Liver (tissue), 9 donors: ENCODE data around the gene TUBGCP6. TPM values are rescaled to one million over a fixed set of nuclear protein-coding genes. Genes with fewer than 3 reads are reported as not detected.
A peak's percentile ranks its signal among the peaks of the same experiment; 100 is the strongest.

Source experiments
- DNase-seq: peaks from one replicate; pipeline ENCODE4 v3.0.0-alpha.2; 2017; ENCODE audit warnings: low spot score
- H3K27ac ChIP-seq, 2 donors: one replicate each; pipeline ENCODE4 v1.7.0; 2013; ENCODE audit warnings: inconsistent platforms in 2 of 2, low read length in 2 of 2, control low read depth in 1 of 2, low read depth in 1 of 2, mild to moderate bottlenecking in 1 of 2
- H3K27me3 ChIP-seq, 4 donors: one replicate each; pipeline versions ENCODE4 v1.6.1 to v1.7.0; 2013; ENCODE audit warnings: low read length in 3 of 4, inconsistent platforms in 1 of 4, mild to moderate bottlenecking in 1 of 4, moderate library complexity in 1 of 4; ENCODE audit not compliant: control insufficient read depth in 4 of 4, insufficient read depth in 4 of 4
- H3K36me3 ChIP-seq, 4 donors: one replicate each; pipeline versions ENCODE4 v1.6.1 to v1.7.0; 2013; ENCODE audit warnings: low read length in 3 of 4, mild to moderate bottlenecking in 3 of 4, low read depth in 1 of 4, moderate library complexity in 1 of 4; ENCODE audit not compliant: control insufficient read depth in 4 of 4, insufficient read depth in 3 of 4
- H3K4me1 ChIP-seq, 4 donors: one replicate each; pipeline versions ENCODE4 v1.6.1 to v1.7.0; 2013; ENCODE audit warnings: low read length in 3 of 4, mild to moderate bottlenecking in 3 of 4, moderate library complexity in 1 of 4; ENCODE audit not compliant: control insufficient read depth in 4 of 4, insufficient read depth in 4 of 4
- H3K4me3 ChIP-seq, 3 donors: one replicate each; pipeline versions ENCODE4 v1.6.1 to v1.7.0; 2013; ENCODE audit warnings: low read length in 3 of 3, control low read depth in 1 of 3, low read depth in 1 of 3, mild to moderate bottlenecking in 1 of 3
- H3K9ac ChIP-seq, 2 donors: one replicate each; pipeline ENCODE4 v1.7.0; 2013; ENCODE audit warnings: low read length in 2 of 2, mild to moderate bottlenecking in 2 of 2, moderate library complexity in 2 of 2, control low read depth in 1 of 2, low read depth in 1 of 2
- H3K9me3 ChIP-seq, 4 donors: one replicate each; pipeline versions ENCODE4 v1.6.1 to v1.7.0; 2013; ENCODE audit warnings: low read length in 3 of 4; ENCODE audit not compliant: control insufficient read depth in 4 of 4
- ATF3 ChIP-seq: IDR thresholded peaks from 2 replicates; pipeline ENCODE4 v1.6.1; 2016; ENCODE audit warnings: antibody characterized with exemption
- EGR1 ChIP-seq, 2 donors: IDR thresholded peaks; 2 replicates each; pipeline ENCODE4 v1.6.1; 2016 to 2018; ENCODE audit warnings: antibody characterized with exemption in 2 of 2, low read depth in 2 of 2
- FOXA1 ChIP-seq: IDR thresholded peaks from 2 replicates; pipeline ENCODE4 v1.6.1; 2016; ENCODE audit warnings: antibody characterized with exemption
- HNF4A ChIP-seq, 2 donors: conservative IDR thresholded peaks; 2 replicates each; pipeline ENCODE4 v1.6.1; 2016; ENCODE audit warnings: antibody characterized with exemption in 2 of 2, mild to moderate bottlenecking in 2 of 2
- HNF4G ChIP-seq: IDR thresholded peaks from 2 replicates; pipeline ENCODE4 v1.6.1; 2016; ENCODE audit warnings: antibody characterized with exemption
- JUND ChIP-seq, 2 donors: IDR thresholded peaks; 2 replicates each; pipeline ENCODE4 v1.6.1; 2016; ENCODE audit warnings: antibody characterized with exemption in 2 of 2
- MAX ChIP-seq: IDR thresholded peaks from 2 replicates; pipeline ENCODE4 v1.6.1; 2016; ENCODE audit warnings: antibody characterized with exemption
- RAD21 ChIP-seq, 2 donors: IDR thresholded peaks; 2 replicates each; pipeline ENCODE4 v1.6.1; 2016; ENCODE audit warnings: antibody characterized with exemption in 2 of 2, mild to moderate bottlenecking in 2 of 2
- RXRA ChIP-seq, 2 donors: IDR thresholded peaks; 2 replicates each; pipeline ENCODE4 v1.6.1; 2017 to 2018; ENCODE audit warnings: antibody characterized with exemption in 2 of 2, mild to moderate bottlenecking in 1 of 2
- SP1 ChIP-seq: IDR thresholded peaks from 2 replicates; pipeline ENCODE4 v1.6.1; 2018; ENCODE audit warnings: antibody characterized with exemption, mild to moderate bottlenecking
- TAF1 ChIP-seq: conservative IDR thresholded peaks from 2 replicates; pipeline ENCODE4 v1.6.1; 2016; ENCODE audit warnings: antibody characterized with exemption, mild to moderate bottlenecking
- ZBTB33 ChIP-seq: IDR thresholded peaks from 2 replicates; pipeline ENCODE4 v1.6.1; 2016; ENCODE audit warnings: antibody characterized with exemption
- WGBS: extraction: QIAGEN DNeasy Blood & Tissue Kit; methylation state at CpG from one replicate; pipeline ENCODE4 v1.1.7; 2013; 5-methylcytosine and 5-hydroxymethylcytosine counted together
- polyA plus RNA-seq, 2 donors: library from polyadenylated mRNA; stranded (reverse) in 1 of 2; unstranded in 1 of 2; fragments of 200-250 nt in 1 of 2; fragments of >200 nt in 1 of 2; fragmentation: Nextera tagmentation in 1 of 2; extraction: Ambion mirVana in 1 of 2; gene quantifications; one replicate each; pipeline versions ENCODE4 v1.2.1 to v1.2.3, GENCODE V29; 2013 to 2015
- total RNA-seq, 2 donors: library from RNA; depleted of rRNA; stranded (reverse); fragments of >200 nt; gene quantifications; one replicate each; pipeline ENCODE4 v1.2.3, GENCODE V29; 2014
- donor health status: healthy.
- donor health status: healthy.
- donor health status: healthy.
- donor health status: healthy.
- donor health status: healthy.

TUBGCP6 gene
- total and polyA plus RNA-seq, 4 donors = 9.3 to 31.7 (median 16.4) TPM

DNA sequence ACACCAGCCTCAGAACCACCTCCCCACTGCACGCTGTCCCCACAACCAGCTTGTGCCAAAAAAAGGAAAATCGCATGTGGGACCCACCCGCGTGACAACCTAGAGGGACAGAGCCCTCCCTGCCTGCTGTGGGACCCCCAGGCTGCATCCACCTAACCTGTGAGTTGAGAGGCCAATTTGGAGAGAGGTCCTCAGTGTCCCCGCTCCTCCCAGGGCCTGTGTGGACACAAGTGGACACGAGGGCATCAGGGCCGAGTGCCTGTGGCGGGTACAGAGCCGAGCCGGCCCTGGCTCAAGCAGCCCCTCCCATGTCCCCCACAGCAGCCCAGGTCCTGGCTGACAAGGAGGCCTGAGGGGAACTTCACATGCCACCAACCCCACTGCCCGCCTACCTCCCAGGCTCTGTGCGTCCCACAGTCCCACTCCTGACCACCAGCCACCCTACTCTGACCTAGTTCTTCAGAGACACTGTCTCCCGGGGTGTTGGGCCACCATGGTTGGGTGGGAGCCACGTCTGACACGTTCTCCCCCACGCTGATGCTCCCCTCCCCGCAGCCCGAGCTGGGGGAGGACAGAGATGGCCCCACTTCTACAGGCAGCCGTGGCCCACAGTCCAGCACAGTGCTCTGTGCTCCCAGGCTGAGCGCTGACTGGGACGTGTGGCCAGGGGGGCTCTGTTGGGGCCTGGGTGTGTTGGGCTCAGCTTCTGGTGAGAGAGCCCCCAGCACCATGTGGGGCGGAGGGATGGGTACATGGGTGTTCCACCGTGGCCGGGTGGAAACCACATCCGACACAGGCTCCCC, 24.8 kb downstream of the TUBGCP6 start:
- H3K36me3 ChIP-seq = peaks cover 38 to 76% (median 44%) of the 10 kb centered on the region in 4 donors
- peaks cover 4 to 15% (median 7%) of the 10 kb centered on the region in 4 donors for H3K4me1 ChIP-seq
- no peaks in the 10 kb centered on the region for H3K9me3 ChIP-seq
- TF ChIP-seq RXRA (IDR thresholded peaks at IDR 0.05) (no peak), MAX (no peak)
- no peak overlapping the region for H3K4me3 ChIP-seq
- DNase-seq = no peak
- H3K27me3 ChIP-seq = no peaks in the 10 kb centered on the region
- H3K9ac ChIP-seq = no peak overlapping the region
- WGBS = 87% methylated on average over 25 of the region's 25 CpGs
- no peak overlapping the region for H3K27ac ChIP-seq

GRCh38 chr22:50218996-50219727, 25.7 kb downstream of the TUBGCP6 start:
- Histone ChIP-seq H3K9ac (no peak overlapping the region), H3K27ac (no peak overlapping the region), H3K9me3 (no peaks in the 10 kb centered on the region), H3K4me3 (no peak overlapping the region), H3K4me1 (peaks cover 4 to 15% (median 7%) of the 10 kb centered on the region in 4 donors), H3K36me3 (peaks cover 34 to 77% (median 45%) of the 10 kb centered on the region in 4 donors), H3K27me3 (no peaks in the 10 kb centered on the region)
- DNase-seq = peak; percentile 72
- WGBS = 65% methylated on average over 42 of the region's 42 CpGs
- TF ChIP-seq SP1 = peak; percentile 48
- peak; percentile 10 to 55 for TF ChIP-seq HNF4A (conservative IDR thresholded peaks at IDR 0.05)
- no peak for TF ChIP-seq ZBTB33

GRCh38 chr22:50218153-50218995, 26.4 kb downstream of the TUBGCP6 start:
- TF ChIP-seq HNF4A (conservative IDR thresholded peaks at IDR 0.05) (peak in 1 of 2 donors; percentile 23), RAD21 (IDR thresholded peaks at IDR 0.05) (no peak), FOXA1 (no peak), EGR1 (IDR thresholded peaks at IDR 0.05; ENCODE audit: low read depth in 2 of 2) (no peak), JUND (IDR thresholded peaks at IDR 0.05) (no peak), TAF1 (no peak), ATF3 (no peak), RXRA (IDR thresholded peaks at IDR 0.05) (peak; percentile 26 to 28), MAX (no peak), HNF4G (no peak), ZBTB33 (no peak)
- 74% methylated on average over 43 of the region's 43 CpGs for WGBS
- peaks cover 4 to 16% (median 8%) of the 10 kb centered on the region in 4 donors for H3K4me1 ChIP-seq

More at GRCh38 chr22:50218153-50218995, 26.4 kb downstream of the TUBGCP6 start:
- no peak overlapping the region for H3K4me3 ChIP-seq
- no peaks in the 10 kb centered on the region for H3K9me3 ChIP-seq
- H3K36me3 ChIP-seq = peaks cover 36 to 76% (median 45%) of the 10 kb centered on the region in 4 donors
- no peak for DNase-seq
- H3K9ac ChIP-seq = no peak overlapping the region
- H3K27me3 ChIP-seq = no peaks in the 10 kb centered on the region
- no peak overlapping the region for H3K27ac ChIP-seq
